H54 (cell line): Measurements from ENCODE around the gene SLC37A2.

Experiments
- DNase-seq: peaks from one replicate; pipeline ENCODE4 v3.0.0; 2011; ENCODE audit warnings: low spot score, mixed read lengths; ENCODE audit not compliant: insufficient read length
- FAIRE-seq: peaks from 3 replicates; lab custom pipeline; 2011; peaks lifted over from hg19 to GRCh38; lab: Jason Lieb, UNC
- POLR2A ChIP-seq: IDR thresholded peaks from 2 replicates; pipeline ENCODE4 v1.6.1; 2011; ENCODE audit warnings: low read depth, mild to moderate bottlenecking, low read length

SLC37A2 gene

GRCh38 chr11:125123194-125123946, 60.3 kb downstream of the SLC37A2 start:
- DNase-seq (no peak), FAIRE-seq (no peak)
- TF ChIP-seq POLR2A: no peak

- FAIRE-seq: peak; percentile 94
- no peak for TF ChIP-seq POLR2A
- DNase-seq: peak; percentile 40
Measured at GRCh38 chr11:125123947-125124617, 61.0 kb downstream of the SLC37A2 start.

- FAIRE-seq: no peak
- DNase-seq: no peak
- no peak for TF ChIP-seq POLR2A
Measured at GRCh38 chr11:125124618-125124992, 61.5 kb downstream of the SLC37A2 start.

- DNase-seq (no peak), FAIRE-seq (no peak)
Measured at GRCh38 chr11:125128450-125128849, 65.3 kb downstream of the SLC37A2 start.

GRCh38 chr11:125129316-125129993, 66.3 kb downstream of the SLC37A2 start:
- FAIRE-seq: no peak
- TF ChIP-seq POLR2A: no peak
- DNase-seq: no peak

More at GRCh38 chr11:125128450-125128849, 65.3 kb downstream of the SLC37A2 start:
- no peak for TF ChIP-seq POLR2A

GRCh38 chr11:125132071-125132470, 69.0 kb downstream of the SLC37A2 start:
- FAIRE-seq: no peak
- no peak for DNase-seq
- TF ChIP-seq POLR2A: no peak

- FAIRE-seq: no peak
Measured at GRCh38 chr11:125132596-125132995, 69.5 kb downstream of the SLC37A2 start.

GRCh38 chr11:125136001-125136400, 72.9 kb downstream of the SLC37A2 start:
- no peak for TF ChIP-seq POLR2A
- no peak for FAIRE-seq
- no peak for DNase-seq

More at GRCh38 chr11:125132596-125132995, 69.5 kb downstream of the SLC37A2 start:
- no peak for DNase-seq
- no peak for TF ChIP-seq POLR2A

GRCh38 chr11:125138966-125139365, 75.9 kb downstream of the SLC37A2 start:
- no peak for TF ChIP-seq POLR2A
- DNase-seq (no peak), FAIRE-seq (no peak)

GRCh38 chr11:125139778-125140177, 76.7 kb downstream of the SLC37A2 start:
- no peak for TF ChIP-seq POLR2A
- DNase-seq (no peak), FAIRE-seq (no peak)
